Tibial nerve (tissue), 4 donors: ENCODE results near the gene MRTFB. TPM values are rescaled to one million over a fixed set of nuclear protein-coding genes. Genes with fewer than 3 reads are reported as not detected.

Experiments
- DNase-seq, 2 donors: peaks; one replicate each; pipeline ENCODE4 v3.0.0-alpha.2; 2019; ENCODE audit warnings: low spot score in 2 of 2
- H3K27ac ChIP-seq, 4 donors: fragments of 200-600 bp; sonication (generic) in 3 of 4; one replicate each; pipeline ENCODE4 v1.5.1; 2017 to 2019; ENCODE audit warnings: mild to moderate bottlenecking in 1 of 4
- H3K27me3 ChIP-seq, 2 donors: fragments of 200-600 bp; sonication (generic) in 1 of 2; one replicate each; pipeline versions ENCODE4 v1.5.1 to v1.6.0; 2017 to 2019
- H3K36me3 ChIP-seq, 3 donors: fragments of 200-600 bp; sonication (generic); one replicate each; pipeline ENCODE4 v1.5.1; 2018 to 2019
- H3K4me1 ChIP-seq, 4 donors: fragments of 200-600 bp; sonication (generic) in 3 of 4; one replicate each; pipeline ENCODE4 v1.5.1; 2017 to 2019
- H3K4me3 ChIP-seq, 4 donors: fragments of 200-600 bp; sonication (generic) in 3 of 4; one replicate each; pipeline ENCODE4 v1.5.1; 2017 to 2019; ENCODE audit warnings: mild to moderate bottlenecking in 1 of 4, moderate library complexity in 1 of 4
- H3K9me3 ChIP-seq, 4 donors: fragments of 200-600 bp; sonication (generic) in 3 of 4; one replicate each; pipeline ENCODE4 v1.5.1; 2017 to 2019
- EP300 ChIP-seq, 2 donors: sonication (generic); formaldehyde crosslinking; IDR thresholded peaks; one replicate each; pipeline ENCODE4 v1.6.1; 2017; ENCODE audit warnings: antibody characterized with exemption in 2 of 2, mild to moderate bottlenecking in 1 of 2
- POLR2A ChIP-seq, 2 donors: fragments of 450-650 bp; IDR thresholded peaks; one replicate each; pipeline ENCODE4 v1.6.1; 2017; ENCODE audit warnings: antibody characterized with exemption in 2 of 2, mild to moderate bottlenecking in 2 of 2, moderate library complexity in 2 of 2
- WGBS, 2 donors: methylation state at CpG; one replicate each; pipeline ENCODE4 v1.1.5; 2018; 5-methylcytosine and 5-hydroxymethylcytosine counted together
- total RNA-seq, 4 donors: library from RNA; depleted of rRNA; stranded (reverse); fragments of >200 nt; gene quantifications; one replicate each; pipeline ENCODE4 v1.1.0, GENCODE V29; 2016
- TF ChIP-seq, protein P1 (sequence below), 5 experiments: fragments of 200-600 bp in 3 of 5; fragments of 450-650 bp in 2 of 5; sonication (generic) in 3 of 5; IDR thresholded peaks; one replicate each; pipeline ENCODE4 v1.5.1; 2016 to 2019; ENCODE audit warnings: antibody characterized with exemption in 5 of 5, mild to moderate bottlenecking in 3 of 5, moderate library complexity in 2 of 5

MRTFB gene
- total RNA-seq, 4 donors from 2014 or later = 35.6 to 76.9 (median 61.8) TPM

DNA sequence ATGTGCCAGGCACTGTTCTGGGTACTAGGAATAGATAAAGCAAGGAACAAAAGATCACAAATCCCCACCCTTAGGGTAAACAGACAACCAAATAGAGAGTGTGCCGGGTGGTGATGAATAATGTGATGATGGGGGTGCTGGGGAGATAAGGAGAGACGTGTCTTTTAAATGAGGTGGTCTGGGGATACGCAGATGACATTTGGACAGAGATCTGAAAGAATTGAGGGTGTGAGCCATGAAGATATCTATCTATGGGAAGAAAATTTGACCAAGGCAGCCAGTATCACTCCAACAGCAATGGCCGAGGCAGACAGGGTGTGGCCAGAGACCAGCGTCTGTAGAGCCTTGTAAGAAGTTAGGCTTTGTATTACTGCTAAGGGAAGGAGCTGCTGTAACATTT lies 165.3 kb downstream of the MRTFB start:
- 85 to 91% methylated on average over 5 of the region's 5 CpGs for WGBS, 2 donors
- H3K27me3 ChIP-seq = no peaks in the 10 kb centered on the region
- H3K36me3 ChIP-seq = peaks cover 0 to 63% (median 7%) of the 10 kb centered on the region in 3 donors
- H3K4me1 ChIP-seq = peaks cover 0 to 6% (median 0%) of the 10 kb centered on the region in 4 donors
- TF ChIP-seq, protein P1, sequence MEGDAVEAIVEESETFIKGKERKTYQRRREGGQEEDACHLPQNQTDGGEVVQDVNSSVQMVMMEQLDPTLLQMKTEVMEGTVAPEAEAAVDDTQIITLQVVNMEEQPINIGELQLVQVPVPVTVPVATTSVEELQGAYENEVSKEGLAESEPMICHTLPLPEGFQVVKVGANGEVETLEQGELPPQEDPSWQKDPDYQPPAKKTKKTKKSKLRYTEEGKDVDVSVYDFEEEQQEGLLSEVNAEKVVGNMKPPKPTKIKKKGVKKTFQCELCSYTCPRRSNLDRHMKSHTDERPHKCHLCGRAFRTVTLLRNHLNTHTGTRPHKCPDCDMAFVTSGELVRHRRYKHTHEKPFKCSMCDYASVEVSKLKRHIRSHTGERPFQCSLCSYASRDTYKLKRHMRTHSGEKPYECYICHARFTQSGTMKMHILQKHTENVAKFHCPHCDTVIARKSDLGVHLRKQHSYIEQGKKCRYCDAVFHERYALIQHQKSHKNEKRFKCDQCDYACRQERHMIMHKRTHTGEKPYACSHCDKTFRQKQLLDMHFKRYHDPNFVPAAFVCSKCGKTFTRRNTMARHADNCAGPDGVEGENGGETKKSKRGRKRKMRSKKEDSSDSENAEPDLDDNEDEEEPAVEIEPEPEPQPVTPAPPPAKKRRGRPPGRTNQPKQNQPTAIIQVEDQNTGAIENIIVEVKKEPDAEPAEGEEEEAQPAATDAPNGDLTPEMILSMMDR (IDR thresholded peaks at IDR 0.05) = no peak
- TF ChIP-seq EP300 (IDR thresholded peaks at IDR 0.05) (no peak), POLR2A (IDR thresholded peaks at IDR 0.05) (no peak)
- no peak for DNase-seq
- H3K27ac ChIP-seq = no peak overlapping the region
- H3K9me3 ChIP-seq = no peaks in the 10 kb centered on the region
- H3K4me3 ChIP-seq = no peak overlapping the region

DNA sequence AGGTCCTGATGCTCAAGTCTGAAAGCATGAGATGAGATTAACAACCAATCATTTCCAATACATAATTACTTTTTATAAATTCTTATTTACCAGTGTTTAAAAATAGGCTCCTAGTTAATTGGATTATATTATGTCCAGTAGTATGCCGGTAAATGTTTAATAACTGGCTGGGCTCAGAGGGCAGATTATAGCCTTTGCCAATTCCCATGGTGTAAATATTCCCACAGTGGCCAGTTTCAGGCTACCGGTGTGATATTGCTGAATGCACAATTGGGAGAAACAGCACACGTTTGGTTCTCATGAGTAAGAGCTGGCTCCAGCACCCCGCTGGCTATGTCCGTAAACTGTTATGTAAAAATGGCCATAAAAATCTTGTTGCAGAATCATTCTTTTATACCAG lies 167.6 kb downstream of the MRTFB start:
- 78 to 87% methylated on average over 5 of the region's 5 CpGs for WGBS, 2 donors
- Histone ChIP-seq H3K27me3 (no peaks in the 10 kb centered on the region), H3K36me3 (peaks cover 0 to 68% (median 7%) of the 10 kb centered on the region in 3 donors), H3K9me3 (no peaks in the 10 kb centered on the region), H3K4me1 (no peaks in the 10 kb centered on the region), H3K4me3 (no peak overlapping the region), H3K27ac (no peak overlapping the region)
- DNase-seq = no peak
- TF ChIP-seq POLR2A (IDR thresholded peaks at IDR 0.05) = no peak
- no peak for TF ChIP-seq EP300 (IDR thresholded peaks at IDR 0.05)
- TF ChIP-seq, protein P1 (IDR thresholded peaks at IDR 0.05) = no peak

DNA sequence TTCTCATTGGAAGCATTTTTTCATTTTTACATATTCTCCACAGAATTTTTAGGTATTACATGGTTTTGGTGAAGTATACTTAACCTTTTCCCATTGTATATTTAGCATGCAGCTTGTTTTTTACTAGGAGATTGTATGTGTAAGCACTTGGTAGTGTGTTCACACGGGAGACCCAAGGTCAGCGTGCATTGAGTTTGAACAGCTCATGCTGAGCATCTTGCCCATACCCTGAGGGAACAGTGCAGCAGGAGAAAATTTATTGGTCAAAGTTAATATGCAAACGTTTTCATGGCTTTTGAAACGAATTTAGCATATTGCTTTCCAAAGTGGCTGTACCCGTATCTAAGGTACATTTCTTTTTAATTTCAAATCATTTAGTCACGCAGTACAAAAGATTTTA lies 168.7 kb downstream of the MRTFB start:
- TF ChIP-seq, protein P1 (IDR thresholded peaks at IDR 0.05) = no peak
- TF ChIP-seq POLR2A (IDR thresholded peaks at IDR 0.05) (no peak), EP300 (IDR thresholded peaks at IDR 0.05) (no peak)
- no peaks in the 10 kb centered on the region for H3K9me3 ChIP-seq
- no peaks in the 10 kb centered on the region for H3K27me3 ChIP-seq
- H3K36me3 ChIP-seq = peaks cover 0 to 59% (median 7%) of the 10 kb centered on the region in 3 donors
- H3K4me1 ChIP-seq = no peaks in the 10 kb centered on the region
- 84 to 86% methylated on average over 6 of the region's 6 CpGs for WGBS, 2 donors
- no peak for DNase-seq
- no peak overlapping the region for H3K4me3 ChIP-seq
- no peak overlapping the region for H3K27ac ChIP-seq

- WGBS, 2 donors = 82 to 85% methylated on average over 10 of the region's 10 CpGs
- TF ChIP-seq, protein P1 (IDR thresholded peaks at IDR 0.05) = no peak
- TF ChIP-seq POLR2A (IDR thresholded peaks at IDR 0.05) (no peak), EP300 (IDR thresholded peaks at IDR 0.05) (no peak)
- no peaks in the 10 kb centered on the region for H3K27me3 ChIP-seq
- H3K36me3 ChIP-seq = peaks cover 0 to 54% (median 7%) of the 10 kb centered on the region in 3 donors
- no peak overlapping the region for H3K27ac ChIP-seq
- H3K4me3 ChIP-seq = no peak overlapping the region
- no peak for DNase-seq
- H3K4me1 ChIP-seq = no peaks in the 10 kb centered on the region
- no peaks in the 10 kb centered on the region for H3K9me3 ChIP-seq
These were observed 169.2 kb downstream of the MRTFB start for GRCh38 chr16:14240219-14240843.

- TF ChIP-seq EP300 (IDR thresholded peaks at IDR 0.05) (no peak), POLR2A (IDR thresholded peaks at IDR 0.05) (no peak)
- TF ChIP-seq, protein P1 (IDR thresholded peaks at IDR 0.05) = no peak
- no peak overlapping the region for H3K27ac ChIP-seq
- no peak overlapping the region for H3K4me3 ChIP-seq
- H3K4me1 ChIP-seq = no peaks in the 10 kb centered on the region
- no peak for DNase-seq
- H3K27me3 ChIP-seq = no peaks in the 10 kb centered on the region
- H3K36me3 ChIP-seq = peaks cover 0 to 54% (median 7%) of the 10 kb centered on the region in 3 donors
- H3K9me3 ChIP-seq = no peaks in the 10 kb centered on the region
- 78 to 80% methylated on average over 7 of the region's 7 CpGs for WGBS, 2 donors
These were observed 169.8 kb downstream of the MRTFB start for GRCh38 chr16:14240964-14241363.
